GM23248 (cell line): ENCODE results near the gene CNST. TPM values are rescaled to one million over a fixed set of nuclear protein-coding genes. Genes with fewer than 3 reads are reported as not detected.
"Not testable (repeated sequence)": the region's sequence is repeated elsewhere in the genome, so short reads cannot be mapped to it uniquely, and the experiment has no call there.

Experiments
- DNase-seq: peaks from one replicate; pipeline ENCODE4 v3.0.0-alpha.2; 2015
- H2AFZ ChIP-seq: fragments of 200-600 bp; sonication (generic); 2 replicates; pipeline ENCODE4 v1.6.1; 2016; ENCODE audit warnings: antibody characterized with exemption
- H3F3A ChIP-seq: fragments of 200-600 bp; sonication (generic); 2 replicates; pipeline ENCODE4 v1.6.1; 2016; ENCODE audit warnings: mild to moderate bottlenecking, antibody characterized with exemption, mixed run types; ENCODE audit not compliant: insufficient read depth
- H3K27ac ChIP-seq: fragments of 200-600 bp; sonication (generic); 2 replicates; pipeline ENCODE4 v1.5.1; 2016; ENCODE audit warnings: mild to moderate bottlenecking
- H3K27me3 ChIP-seq: fragments of 200-600 bp; sonication (generic); replicated peaks from 2 replicates; pipeline ENCODE4 v1.6.1; 2016; ENCODE audit warnings: mild to moderate bottlenecking; ENCODE audit not compliant: insufficient read depth
- H3K36me3 ChIP-seq: fragments of 200-600 bp; sonication (generic); 2 replicates; pipeline ENCODE4 v1.6.1; 2016; ENCODE audit warnings: low read depth, mild to moderate bottlenecking
- H3K4me1 ChIP-seq: fragments of 200-600 bp; sonication (generic); 2 replicates; pipeline ENCODE4 v1.6.1; 2016; ENCODE audit warnings: mild to moderate bottlenecking; ENCODE audit not compliant: insufficient read depth
- H3K4me2 ChIP-seq: fragments of 200-600 bp; sonication (generic); one replicate; pipeline ENCODE4 v1.6.1; 2016; ENCODE audit warnings: mild to moderate bottlenecking; ENCODE audit not compliant: unreplicated experiment
- H3K4me3 ChIP-seq: fragments of 200-600 bp; sonication (generic); 2 replicates; pipeline ENCODE4 v1.5.1; 2016; ENCODE audit warnings: mild to moderate bottlenecking
- H3K79me2 ChIP-seq: fragments of 200-600 bp; sonication (generic); 2 replicates; pipeline ENCODE4 v1.6.1; 2016; ENCODE audit warnings: mild to moderate bottlenecking; ENCODE audit not compliant: insufficient read depth
- H3K9ac ChIP-seq: fragments of 200-600 bp; sonication (generic); 2 replicates; pipeline ENCODE4 v1.6.1; 2016; ENCODE audit warnings: mild to moderate bottlenecking
- H3K9me2 ChIP-seq: fragments of 200-600 bp; sonication (generic); 2 replicates; pipeline ENCODE4 v1.6.1; 2016; ENCODE audit warnings: mixed run types, mild to moderate bottlenecking, moderate library complexity; ENCODE audit not compliant: insufficient read depth
- H3K9me3 ChIP-seq: fragments of 200-600 bp; sonication (generic); one replicate; pipeline ENCODE4 v1.6.1; 2017; ENCODE audit warnings: low read depth
- H4K20me1 ChIP-seq: fragments of 200-600 bp; sonication (generic); 2 replicates; pipeline ENCODE4 v1.6.0; 2016; ENCODE audit not compliant: insufficient read depth
- EZH2 ChIP-seq: fragments of 200-600 bp; sonication (generic); IDR thresholded peaks from 2 replicates; pipeline ENCODE4 v1.6.1; 2018; ENCODE audit warnings: antibody characterized with exemption, mild to moderate bottlenecking; ENCODE audit not compliant: insufficient read depth, poor library complexity, severe bottlenecking
- EZH2phosphoT487 ChIP-seq: fragments of 200-600 bp; sonication (generic); IDR thresholded peaks from 2 replicates; pipeline ENCODE4 v1.6.1; 2018; ENCODE audit warnings: antibody characterized with exemption, moderate library complexity, mild to moderate bottlenecking, low read depth; ENCODE audit not compliant: insufficient read depth
- WGBS, 2 experiments: methylation state at CpG; one replicate each; pipeline ENCODE4 v1.1.6; 2015 to 2017; ENCODE audit warnings: low lambda C conversion rate in 2 of 2, low coverage in 1 of 2; ENCODE audit errors: missing lambda C conversion rate in 2 of 2; 5-methylcytosine and 5-hydroxymethylcytosine counted together
- in situ Hi-C: fragments of 300-500 bp; cut with MboI; formaldehyde crosslinking; loops from 2 replicates; pipeline ENCODE4 v1.15.0; 2020
- polyA plus RNA-seq: library from polyadenylated mRNA; unstranded; fragments of >200 nt; fragmentation: Nextera tagmentation; extraction: Ambion mirVana; gene quantifications from 2 replicates; pipeline ENCODE4 v1.2.1, GENCODE V29; 2016
- total RNA-seq: library from RNA; depleted of rRNA; stranded (reverse); fragments of >200 nt; shearing (Covaris generic); gene quantifications from 2 replicates; pipeline ENCODE4 v1.2.3, GENCODE V29; 2014

The CNST gene
- total and polyA plus RNA-seq, 2 experiments from 2014 or later, result 33.5 to 41.7 TPM

- Histone ChIP-seq H3K9me3 (no peaks in the 10 kb centered on the region), H3K27me3 (no peaks in the 10 kb centered on the region), H3K27ac (peak overlapping the region; percentile 93), H2AFZ (no peak overlapping the region), H3K4me1 (peaks cover 56% of the 10 kb centered on the region), H4K20me1 (no peaks in the 10 kb centered on the region), H3K9me2 (no peaks in the 10 kb centered on the region), H3K4me3 (peak overlapping the region; percentile 17; the same call in 1 of the 2 replicates), H3F3A (peaks cover 41% of the 10 kb centered on the region), H3K36me3 (peaks cover 21% of the 10 kb centered on the region), H3K4me2 (peak overlapping the region; percentile 25), H3K9ac (peak overlapping the region; percentile 76), H3K79me2 (peaks cover 91% of the 10 kb centered on the region)
- DNase-seq, result peak; percentile 96
- in situ Hi-C loops, result no loop called here
- WGBS, 2 experiments, result 6 to 10% methylated on average over 5 of the region's 5 CpGs
- TF ChIP-seq EZH2 (no peak), EZH2phosphoT487 (no peak)
Measured at GRCh38 chr1:246597340-246597739, 31.1 kb downstream of the CNST start.

DNA sequence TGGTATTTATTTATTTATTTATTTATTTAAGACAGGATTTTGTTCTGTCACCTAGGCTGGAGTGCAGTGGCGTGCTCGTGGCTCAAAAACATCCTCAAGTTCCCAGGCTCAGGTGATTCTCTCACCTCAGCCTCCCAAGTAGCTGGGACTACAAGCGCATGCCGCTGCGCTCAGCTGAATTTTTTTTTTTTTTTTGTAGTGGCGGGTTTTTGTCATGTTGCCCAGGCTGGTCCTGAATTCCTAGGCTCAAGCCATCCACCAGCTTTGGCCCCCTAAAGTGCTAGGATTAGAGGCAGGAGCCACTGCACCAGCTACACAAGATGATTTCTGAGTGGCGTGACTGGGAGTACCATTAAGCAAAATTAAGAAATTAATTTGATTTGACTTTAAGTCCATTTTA is 31.7 kb downstream of the CNST start:
- H2AFZ ChIP-seq, result no peak overlapping the region
- no peak overlapping the region for H3K4me3 ChIP-seq
- no peaks in the 10 kb centered on the region for H4K20me1 ChIP-seq
- TF ChIP-seq EZH2phosphoT487 (no peak), EZH2 (no peak)
- DNase-seq, result no peak
- H3K9me2 ChIP-seq, result no peaks in the 10 kb centered on the region
- WGBS, 2 experiments, result 96% methylated on average over 7 of the region's 7 CpGs
- no peaks in the 10 kb centered on the region for H3K9me3 ChIP-seq
- H3K36me3 ChIP-seq, result peaks cover 21% of the 10 kb centered on the region
- H3K79me2 ChIP-seq, result peaks cover 97% of the 10 kb centered on the region
- in situ Hi-C loops, result no loop called here
- H3K4me2 ChIP-seq, result peak overlapping the region; percentile 25
- peak overlapping the region; percentile 93 for H3K27ac ChIP-seq
- peak overlapping the region; percentile 76 for H3K9ac ChIP-seq
- no peaks in the 10 kb centered on the region for H3K27me3 ChIP-seq
- peaks cover 52% of the 10 kb centered on the region for H3K4me1 ChIP-seq
- H3F3A ChIP-seq, result peaks cover 43% of the 10 kb centered on the region

GRCh38 chr1:246599315-246599714 is 33.1 kb downstream of the CNST start:
- TF ChIP-seq EZH2 (no peak), EZH2phosphoT487 (no peak)
- 74 to 78% methylated on average over 4 of the region's 4 CpGs for WGBS, 2 experiments
- Histone ChIP-seq H3K9me2 (no peaks in the 10 kb centered on the region), H3K4me3 (no peak overlapping the region), H3K4me2 (no peak overlapping the region), H4K20me1 (no peaks in the 10 kb centered on the region), H3K9ac (no peak overlapping the region), H3K36me3 (peaks cover 12% of the 10 kb centered on the region), H3K27me3 (no peaks in the 10 kb centered on the region), H3K79me2 (peaks cover 99% of the 10 kb centered on the region), H3K9me3 (no peaks in the 10 kb centered on the region), H3K4me1 (peaks cover 39% of the 10 kb centered on the region), H2AFZ (no peak overlapping the region), H3F3A (peaks cover 29% of the 10 kb centered on the region), H3K27ac (0 out of 2 replicates have a peak overlapping the region, but pooled peaks have one; percentile 93)
- no peak for DNase-seq
- in situ Hi-C loops, result no loop called here

DNA sequence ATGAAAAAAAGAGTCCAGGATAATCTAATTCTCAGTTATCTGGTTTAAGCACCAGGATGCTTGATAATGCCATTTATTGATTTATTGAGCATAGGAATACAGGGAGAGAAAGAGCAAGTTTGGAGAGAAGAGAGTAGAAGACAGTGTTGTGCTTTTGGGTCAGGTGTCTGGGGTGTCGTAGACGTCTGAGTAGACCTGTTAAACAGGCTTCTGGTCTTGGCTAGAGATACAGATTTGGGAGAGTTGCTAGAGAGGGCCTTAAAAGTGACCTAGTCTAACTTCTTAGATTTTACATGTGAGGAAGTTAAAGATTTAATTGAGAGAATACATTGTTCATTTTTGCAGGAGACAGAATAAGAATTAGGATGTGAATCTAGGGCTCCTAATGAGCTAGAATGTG is 34.3 kb downstream of the CNST start:
- Histone ChIP-seq H3K79me2 (peaks cover 99% of the 10 kb centered on the region), H3K36me3 (peaks cover 8% of the 10 kb centered on the region), H3K9me3 (no peaks in the 10 kb centered on the region), H3K4me1 (peaks cover 26% of the 10 kb centered on the region), H3K27me3 (no peaks in the 10 kb centered on the region), H3K27ac (no peak overlapping the region), H3K4me2 (no peak overlapping the region), H3K9ac (no peak overlapping the region), H4K20me1 (no peaks in the 10 kb centered on the region), H3F3A (peaks cover 19% of the 10 kb centered on the region), H2AFZ (no peak overlapping the region), H3K4me3 (no peak overlapping the region), H3K9me2 (no peaks in the 10 kb centered on the region)
- 95 to 99% methylated on average over 2 of the region's 2 CpGs for WGBS, 2 experiments
- in situ Hi-C loops, result no loop called here
- TF ChIP-seq EZH2, result no peak
- TF ChIP-seq EZH2phosphoT487, result no peak
- no peak for DNase-seq

- Histone ChIP-seq H3K36me3 (no peaks in the 10 kb centered on the region), H4K20me1 (no peaks in the 10 kb centered on the region), H2AFZ (no peak overlapping the region), H3K9me3 (no peaks in the 10 kb centered on the region), H3K79me2 (peaks cover 87% of the 10 kb centered on the region), H3K9ac (no peak overlapping the region), H3K27me3 (no peaks in the 10 kb centered on the region), H3K9me2 (no peaks in the 10 kb centered on the region), H3K4me1 (peaks cover 10% of the 10 kb centered on the region), H3K27ac (no peak overlapping the region), H3K4me2 (no peak overlapping the region), H3F3A (peaks cover 11% of the 10 kb centered on the region), H3K4me3 (no peak overlapping the region)
- TF ChIP-seq EZH2phosphoT487, result no peak
- TF ChIP-seq EZH2, result no peak
- peak; percentile 21 for DNase-seq
- in situ Hi-C loops, result no loop called here
- 66 to 83% methylated on average over 3 of the region's 3 CpGs for WGBS, 2 experiments
Measured at GRCh38 chr1:246602194-246602593, 35.9 kb downstream of the CNST start.

GRCh38 chr1:246605231-246605630 is 39.0 kb downstream of the CNST start:
- H2AFZ ChIP-seq, H3K9ac ChIP-seq, H3K36me3 ChIP-seq, H4K20me1 ChIP-seq, H3K27ac ChIP-seq, H3K4me3 ChIP-seq, H3K9me3 ChIP-seq, H3K27me3 ChIP-seq, DNase-seq, in situ Hi-C loops, H3K9me2 ChIP-seq, H3K4me2 ChIP-seq: not testable (repeated sequence)
- Histone ChIP-seq H3F3A (peaks cover 23% of the 10 kb centered on the region; the same call in 1 of the 2 replicates), H3K79me2 (peaks cover 85% of the 10 kb centered on the region), H3K4me1 (peaks cover 22% of the 10 kb centered on the region)
- WGBS, 2 experiments, result 98 to 99% methylated on average over 18 to 19 of the region's 19 CpGs
